HUES6 (cell line): Measurements from ENCODE around the gene DISC1.
"Not testable (repeated sequence)": the region's sequence is repeated elsewhere in the genome, so short reads cannot be mapped to it uniquely, and the experiment has no call there.

Experiments used
- H3K27ac ChIP-seq: 2 replicates; pipeline ENCODE4 v1.7.0; 2013; ENCODE audit warnings: low read depth, mild to moderate bottlenecking, low read length, inconsistent platforms
- H3K27me3 ChIP-seq: 2 replicates; pipeline ENCODE4 v1.6.1; 2013; ENCODE audit warnings: low read length; ENCODE audit not compliant: control insufficient read depth, insufficient read depth
- H3K36me3 ChIP-seq: 2 replicates; pipeline ENCODE4 v1.6.1; 2013; ENCODE audit warnings: low read length; ENCODE audit not compliant: control insufficient read depth, insufficient read depth
- H3K4me1 ChIP-seq: 2 replicates; pipeline ENCODE4 v1.6.1; 2013; ENCODE audit warnings: low read length; ENCODE audit not compliant: control insufficient read depth, insufficient read depth
- H3K4me3 ChIP-seq: 2 replicates; pipeline ENCODE4 v1.5.1; 2013; ENCODE audit warnings: low read depth, low read length
- H3K9ac ChIP-seq: one replicate; pipeline ENCODE4 v1.6.1; 2013; ENCODE audit warnings: mild to moderate bottlenecking, low read length
- H3K9me3 ChIP-seq: 2 replicates; pipeline ENCODE4 v1.6.1; 2013; ENCODE audit warnings: low read depth, low read length; ENCODE audit not compliant: control insufficient read depth, insufficient read depth

DISC1 gene

GRCh38 chr1:231719485-231720183 is 93.0 kb downstream of the DISC1 start:
- H3K4me1 ChIP-seq = no peaks in the 10 kb centered on the region
- H3K36me3 ChIP-seq = no peaks in the 10 kb centered on the region
- H3K9ac ChIP-seq = no peak overlapping the region
- no peak overlapping the region for H3K4me3 ChIP-seq
- H3K9me3 ChIP-seq = no peaks in the 10 kb centered on the region
- H3K27ac ChIP-seq = no peak overlapping the region
- H3K27me3 ChIP-seq = no peaks in the 10 kb centered on the region

- Histone ChIP-seq H3K27me3 (no peaks in the 10 kb centered on the region), H3K4me3 (no peak overlapping the region), H3K36me3 (no peaks in the 10 kb centered on the region), H3K27ac (no peak overlapping the region), H3K4me1 (peaks cover 3% of the 10 kb centered on the region; the same call in 1 of the 2 replicates), H3K9me3 (no peaks in the 10 kb centered on the region), H3K9ac (no peak overlapping the region)
Observed at GRCh38 chr1:231720652-231721325, 94.2 kb downstream of the DISC1 start.

GRCh38 chr1:231721436-231721835 is 94.8 kb downstream of the DISC1 start:
- no peak overlapping the region for H3K27ac ChIP-seq
- no peaks in the 10 kb centered on the region for H3K27me3 ChIP-seq
- no peaks in the 10 kb centered on the region for H3K9me3 ChIP-seq
- no peaks in the 10 kb centered on the region for H3K36me3 ChIP-seq
- H3K4me1 ChIP-seq = peaks cover 3% of the 10 kb centered on the region; the same call in 1 of the 2 replicates
- H3K9ac ChIP-seq = no peak overlapping the region
- H3K4me3 ChIP-seq = no peak overlapping the region

GRCh38 chr1:231722356-231722755 is 95.8 kb downstream of the DISC1 start:
- no peaks in the 10 kb centered on the region for H3K9me3 ChIP-seq
- no peak overlapping the region for H3K27ac ChIP-seq
- no peak overlapping the region for H3K4me3 ChIP-seq
- H3K27me3 ChIP-seq = no peaks in the 10 kb centered on the region
- no peak overlapping the region for H3K9ac ChIP-seq
- H3K4me1 ChIP-seq = peaks cover 3% of the 10 kb centered on the region; the same call in 1 of the 2 replicates
- no peaks in the 10 kb centered on the region for H3K36me3 ChIP-seq

- H3K36me3 ChIP-seq = no peaks in the 10 kb centered on the region
- no peak overlapping the region for H3K27ac ChIP-seq
- H3K4me3 ChIP-seq = no peak overlapping the region
- no peaks in the 10 kb centered on the region for H3K9me3 ChIP-seq
- H3K27me3 ChIP-seq = no peaks in the 10 kb centered on the region
- peaks cover 3% of the 10 kb centered on the region; the same call in 1 of the 2 replicates for H3K4me1 ChIP-seq
- no peak overlapping the region for H3K9ac ChIP-seq
Observed at GRCh38 chr1:231723146-231723545, 96.6 kb downstream of the DISC1 start.

GRCh38 chr1:231724041-231724440 is 97.5 kb downstream of the DISC1 start:
- Histone ChIP-seq H3K27me3 (no peaks in the 10 kb centered on the region), H3K4me1 (peaks cover 3% of the 10 kb centered on the region; the same call in 1 of the 2 replicates), H3K36me3 (no peaks in the 10 kb centered on the region), H3K9ac (no peak overlapping the region), H3K4me3 (no peak overlapping the region), H3K9me3 (no peaks in the 10 kb centered on the region), H3K27ac (no peak overlapping the region)

- H3K27me3 ChIP-seq = no peaks in the 10 kb centered on the region
- H3K27ac ChIP-seq = no peak overlapping the region
- H3K4me3 ChIP-seq = no peak overlapping the region
- no peaks in the 10 kb centered on the region for H3K36me3 ChIP-seq
- no peak overlapping the region for H3K9ac ChIP-seq
- no peaks in the 10 kb centered on the region for H3K9me3 ChIP-seq
- H3K4me1 ChIP-seq = peaks cover 3% of the 10 kb centered on the region; the same call in 1 of the 2 replicates
Observed at GRCh38 chr1:231724876-231725647, 98.5 kb downstream of the DISC1 start.

GRCh38 chr1:231727171-231727570 is 100.6 kb downstream of the DISC1 start:
- Histone ChIP-seq H3K9me3 (no peaks in the 10 kb centered on the region), H3K36me3 (no peaks in the 10 kb centered on the region), H3K27me3 (no peaks in the 10 kb centered on the region), H3K27ac (no peak overlapping the region), H3K4me1 (peaks cover 3% of the 10 kb centered on the region; the same call in 1 of the 2 replicates), H3K4me3 (no peak overlapping the region), H3K9ac (no peak overlapping the region)

GRCh38 chr1:231728987-231729386 is 102.4 kb downstream of the DISC1 start:
- not testable (repeated sequence) for H3K9me3 ChIP-seq, H3K36me3 ChIP-seq, H3K27me3 ChIP-seq, H3K4me1 ChIP-seq, H3K9ac ChIP-seq, H3K27ac ChIP-seq, H3K4me3 ChIP-seq

GRCh38 chr1:231729544-231729943 is 103.0 kb downstream of the DISC1 start:
- H3K9me3 ChIP-seq = peaks cover 4% of the 10 kb centered on the region; the same call in 1 of the 2 replicates

GRCh38 chr1:231731268-231731667 is 104.7 kb downstream of the DISC1 start:
- H3K27me3 ChIP-seq = no peaks in the 10 kb centered on the region
- H3K9ac ChIP-seq = no peak overlapping the region
- no peak overlapping the region for H3K4me3 ChIP-seq
- H3K36me3 ChIP-seq = no peaks in the 10 kb centered on the region
- no peak overlapping the region for H3K27ac ChIP-seq
- H3K4me1 ChIP-seq = no peaks in the 10 kb centered on the region
- H3K9me3 ChIP-seq = peaks cover 4% of the 10 kb centered on the region; the same call in 1 of the 2 replicates

More at GRCh38 chr1:231729544-231729943, 103.0 kb downstream of the DISC1 start:
- Histone ChIP-seq H3K36me3 (no peaks in the 10 kb centered on the region), H3K27ac (no peak overlapping the region), H3K4me1 (peaks cover 3% of the 10 kb centered on the region; the same call in 1 of the 2 replicates), H3K27me3 (no peaks in the 10 kb centered on the region), H3K9ac (no peak overlapping the region), H3K4me3 (no peak overlapping the region)
